IMR-90 (cell line): ENCODE measurements around the gene TTLL8. TPM values are rescaled to one million over a fixed set of nuclear protein-coding genes. Genes with fewer than 3 reads are reported as not detected.

Experiments
- ATAC-seq: fragments of 200-7000 bp; cut with Tn5 transposase; 2 replicates; pipeline ENCODE4 v1.9.1; 2020; ENCODE audit warnings: low read depth, mild to moderate bottlenecking, moderate library complexity
- BruUV-seq: library from RNA; stranded (reverse); fragments of 400-500 nt; replicated peaks from 2 replicates; lab custom pipeline; 2021; lab: Mats Ljungman, UMichigan
- CTCF ChIA-PET: fragments of 300-600 bp; formaldehyde crosslinking; extraction: SDS; loops from one replicate; lab custom pipeline; 2021; ENCODE audit warnings: antibody characterized with exemption; lab: Yijun Ruan, JAX
- POLR2A ChIA-PET: fragments of 300-600 bp; sonication (Branson Sonifier 250); formaldehyde crosslinking; loops from one replicate; lab custom pipeline; 2022; ENCODE audit warnings: antibody characterized with exemption; ENCODE audit not compliant: unreplicated experiment; lab: Charles Lee
- DNase-seq: peaks from one replicate; pipeline ENCODE4 v3.0.0; 2013
- H2AFZ ChIP-seq: replicated peaks from 2 replicates; pipeline ENCODE3; 2013; ENCODE audit warnings: low read length, mild to moderate bottlenecking; ENCODE audit not compliant: poor library complexity
- H2AK5ac ChIP-seq: 2 replicates; pipeline ENCODE4 v1.6.1; 2013; ENCODE audit warnings: low read depth, low read length, inconsistent platforms
- H2AK9ac ChIP-seq: replicated peaks from 2 replicates; pipeline ENCODE3; 2013; ENCODE audit warnings: mild to moderate bottlenecking, low read depth, low read length, moderate library complexity; ENCODE audit not compliant: poor library complexity
- H2BK120ac ChIP-seq: 2 replicates; pipeline ENCODE4 v1.6.1; 2013; ENCODE audit warnings: low read depth, low read length, inconsistent platforms
- H2BK15ac ChIP-seq: 3 replicates; pipeline ENCODE4 v1.6.1; 2013; ENCODE audit warnings: low read depth, low read length, inconsistent platforms
- H2BK20ac ChIP-seq: 2 replicates; pipeline ENCODE4 v1.6.1; 2013; ENCODE audit warnings: low read depth, mild to moderate bottlenecking, inconsistent platforms, low read length, moderate library complexity
- H2BK5ac ChIP-seq: 2 replicates; pipeline ENCODE4 v1.6.1; 2013; ENCODE audit warnings: mild to moderate bottlenecking, low read depth, low read length, inconsistent platforms; ENCODE audit not compliant: poor library complexity, severe bottlenecking
- H3K14ac ChIP-seq: replicated peaks from 2 replicates; pipeline ENCODE4 v1.6.1; 2013; ENCODE audit warnings: low read depth, low read length, inconsistent platforms
- H3K18ac ChIP-seq: 2 replicates; pipeline ENCODE4 v1.6.1; 2013; ENCODE audit warnings: low read depth, low read length, control low read depth
- H3K23ac ChIP-seq: 2 replicates; pipeline ENCODE4 v1.6.1; 2013; ENCODE audit warnings: low read depth, low read length, inconsistent platforms
- H3K27ac ChIP-seq: 2 replicates; pipeline ENCODE4 v1.5.1; 2013; ENCODE audit warnings: mild to moderate bottlenecking, control low read depth, low read length; ENCODE audit not compliant: insufficient read depth
- H3K27me3 ChIP-seq: 2 replicates; pipeline ENCODE4 v1.6.1; 2013; ENCODE audit warnings: low read length; ENCODE audit not compliant: control insufficient read depth, insufficient read depth
- H3K36me3 ChIP-seq: 2 replicates; pipeline ENCODE4 v1.6.1; 2013; ENCODE audit warnings: low read length, mixed read lengths; ENCODE audit not compliant: control insufficient read depth, insufficient read depth
- H3K4ac ChIP-seq: 2 replicates; pipeline ENCODE4 v1.6.1; 2013; ENCODE audit warnings: low read depth, low read length, inconsistent platforms
- H3K4me1 ChIP-seq: 2 replicates; pipeline ENCODE4 v1.6.1; 2013; ENCODE audit warnings: low read length, mixed read lengths; ENCODE audit not compliant: control insufficient read depth, insufficient read depth
- H3K4me2 ChIP-seq: 2 replicates; pipeline ENCODE4 v1.6.1; 2013; ENCODE audit warnings: low read depth, mild to moderate bottlenecking, control low read depth, low read length, moderate library complexity
- H3K4me3 ChIP-seq: 2 replicates; pipeline ENCODE4 v1.5.1; 2013; ENCODE audit warnings: low read depth, mild to moderate bottlenecking, control low read depth, low read length, moderate library complexity; ENCODE audit not compliant: insufficient read depth
- H3K56ac ChIP-seq: 2 replicates; pipeline ENCODE4 v1.6.1; 2013; ENCODE audit warnings: low read length, inconsistent platforms; ENCODE audit not compliant: insufficient read depth; ENCODE audit errors: extremely low read depth
- H3K79me1 ChIP-seq, 2 experiments: 2 replicates each; pipeline ENCODE4 v1.6.1; 2013; ENCODE audit warnings: low read length in 2 of 2, inconsistent platforms in 1 of 2, low read depth in 1 of 2
- H3K9ac ChIP-seq: 2 replicates; pipeline ENCODE4 v1.6.1; 2013; ENCODE audit warnings: low read depth, low read length, control low read depth
- H3K9me1 ChIP-seq: 2 replicates; pipeline ENCODE4 v1.6.1; 2013; ENCODE audit warnings: low read length, inconsistent platforms; ENCODE audit not compliant: insufficient read depth
- H3K9me3 ChIP-seq: 2 replicates; pipeline ENCODE4 v1.6.1; 2013; ENCODE audit warnings: low read length; ENCODE audit not compliant: control insufficient read depth, insufficient read depth
- H4K20me1 ChIP-seq: 2 replicates; pipeline ENCODE4 v1.6.1; 2013; ENCODE audit warnings: low read length, inconsistent platforms; ENCODE audit not compliant: insufficient read depth
- H4K5ac ChIP-seq: 2 replicates; pipeline ENCODE4 v1.6.1; 2013; ENCODE audit warnings: mild to moderate bottlenecking, low read depth, low read length, control low read depth
- H4K8ac ChIP-seq, 2 experiments: 2 replicates each; pipeline ENCODE4 v1.6.1; 2013; ENCODE audit warnings: low read depth in 2 of 2, low read length in 2 of 2, control low read depth in 1 of 2, inconsistent platforms in 1 of 2
- H4K91ac ChIP-seq: 2 replicates; pipeline ENCODE4 v1.6.1; 2013; ENCODE audit warnings: low read depth, low read length, inconsistent platforms; ENCODE audit not compliant: insufficient read depth
- BHLHE40 ChIP-seq: fragments of 150-350 bp; IDR thresholded peaks from 2 replicates; pipeline ENCODE4 v1.6.1; 2016; ENCODE audit warnings: mild to moderate bottlenecking, low read depth, low read length
- CEBPB ChIP-seq: IDR thresholded peaks from 2 replicates; pipeline ENCODE4 v1.6.1; 2012; ENCODE audit warnings: low read depth, low read length, improper control_type of control experiment
- CHD1 ChIP-seq: IDR thresholded peaks from 2 replicates; pipeline ENCODE4 v1.6.1; 2012; ENCODE audit warnings: low read depth, low read length, improper control_type of control experiment
- FOS ChIP-seq: fragments of 150-350 bp; IDR thresholded peaks from 2 replicates; pipeline ENCODE4 v1.6.1; 2016; ENCODE audit warnings: low read depth, low read length
- MAFK ChIP-seq: IDR thresholded peaks from 2 replicates; pipeline ENCODE4 v1.6.1; 2012; ENCODE audit warnings: low read depth, low read length, improper control_type of control experiment
- MAZ ChIP-seq: IDR thresholded peaks from 2 replicates; pipeline ENCODE4 v1.6.1; 2012; ENCODE audit warnings: low read depth, mild to moderate bottlenecking, low read length, improper control_type of control experiment, moderate library complexity, borderline replicate concordance
- MXI1 ChIP-seq: IDR thresholded peaks from 2 replicates; pipeline ENCODE4 v1.6.1; 2012; ENCODE audit warnings: low read depth, mild to moderate bottlenecking, low read length, moderate library complexity, borderline replicate concordance
- NFE2L2 ChIP-seq: fragments of 150-350 bp; IDR thresholded peaks from 2 replicates; pipeline ENCODE4 v1.6.1; 2016; ENCODE audit warnings: low read depth, mild to moderate bottlenecking, low read length
- POLR2A ChIP-seq: IDR thresholded peaks from 2 replicates; pipeline ENCODE4 v1.6.1; 2012; ENCODE audit warnings: mild to moderate bottlenecking, low read depth, low read length
- RCOR1 ChIP-seq: IDR thresholded peaks from 2 replicates; pipeline ENCODE4 v1.6.1; 2012; ENCODE audit warnings: mild to moderate bottlenecking, low read length, improper control_type of control experiment; ENCODE audit not compliant: insufficient replicate concordance
- RFX5 ChIP-seq: IDR thresholded peaks from 2 replicates; pipeline ENCODE4 v1.8.0; 2012; ENCODE audit warnings: low read depth, mild to moderate bottlenecking, low read length, moderate library complexity
- SMC3 ChIP-seq: fragments of 150-350 bp; IDR thresholded peaks from 2 replicates; pipeline ENCODE4 v1.6.1; 2016; ENCODE audit warnings: low read depth, mild to moderate bottlenecking, antibody characterized with exemption, low read length, moderate library complexity
- USF2 ChIP-seq: fragments of 150-350 bp; IDR thresholded peaks from 2 replicates; pipeline ENCODE4 v1.6.1; 2017; ENCODE audit warnings: mild to moderate bottlenecking, antibody characterized with exemption, low read length, low read depth
- WGBS, 2 experiments: methylation state at CpG; one replicate each; pipeline versions ENCODE4 v1.1.5 to v1.1.7; 2013; ENCODE audit warnings: missing lambda C conversion rate in 2 of 2; ENCODE audit not compliant: insufficient read length in 1 of 2; ENCODE audit errors: extremely low coverage in 2 of 2; 5-methylcytosine and 5-hydroxymethylcytosine counted together
- dilution Hi-C: fragments of 300-500 bp; cut with HindIII; formaldehyde crosslinking; loops from one replicate; pipeline ENCODE4 v1.14.3; 2018; ENCODE audit warnings: low sequenced_read_pairs; ENCODE audit not compliant: unreplicated experiment
- in situ Hi-C: fragments of 300-500 bp; cut with MboI; formaldehyde crosslinking; loops from 3 replicates; pipeline ENCODE4 v1.14.3; 2019; ENCODE audit warnings: low sequenced_read_pairs, inconsistent platforms, mixed read lengths
- intact Hi-C: fragments of 100-400 bp; cut with micrococcal nuclease; formaldehyde crosslinking; loops from 2 replicates; pipeline ENCODE4 v1.10.0; 2022
- polyA plus RNA-seq, 3 experiments: library from polyadenylated mRNA; depleted of rRNA; stranded (reverse); fragments of >200 nt; gene quantifications; 2 replicates each; pipeline ENCODE4 v1.2.3, GENCODE V29; 2012; ENCODE audit warnings: low replicate concordance in 1 of 3
- total RNA-seq: library from RNA; depleted of rRNA; stranded (reverse); fragments of >200 nt; gene quantifications from 2 replicates; pipeline ENCODE4 v1.2.3, GENCODE V29; 2012
- TF ChIP-seq, protein P1 (sequence below): conservative IDR thresholded peaks from 2 replicates; pipeline ENCODE4 v1.5.1; 2012; ENCODE audit warnings: mild to moderate bottlenecking, low read depth, low read length, improper control_type of control experiment

Gene TTLL8
- total and polyA plus RNA-seq, 2 of the 4 experiments (the other 2 are of a cell fraction), result not detected

- in situ Hi-C loops, result no loop called here
- H3K56ac ChIP-seq, result no peak overlapping the region
- H4K91ac ChIP-seq, result no peak overlapping the region
- no peak overlapping the region for H3K14ac ChIP-seq
- intact Hi-C loops, result no loop called here
- DNase-seq (no peak), ATAC-seq (no peak)
- no peaks in the 10 kb centered on the region for H3K4me1 ChIP-seq
- H3K79me1 ChIP-seq, result no peaks in the 10 kb centered on the region
- H4K8ac ChIP-seq, result no peak overlapping the region
- no peak overlapping the region for H2AK9ac ChIP-seq
- H2AFZ ChIP-seq, result no peak overlapping the region
- no TSS peak for BruUV-seq
- no peak overlapping the region for H3K18ac ChIP-seq
- no peak overlapping the region for H3K4me2 ChIP-seq
- no peak overlapping the region for H3K23ac ChIP-seq
- no peak overlapping the region for H3K27ac ChIP-seq
- TF ChIP-seq FOS, result no peak
- TF ChIP-seq, protein P1, sequence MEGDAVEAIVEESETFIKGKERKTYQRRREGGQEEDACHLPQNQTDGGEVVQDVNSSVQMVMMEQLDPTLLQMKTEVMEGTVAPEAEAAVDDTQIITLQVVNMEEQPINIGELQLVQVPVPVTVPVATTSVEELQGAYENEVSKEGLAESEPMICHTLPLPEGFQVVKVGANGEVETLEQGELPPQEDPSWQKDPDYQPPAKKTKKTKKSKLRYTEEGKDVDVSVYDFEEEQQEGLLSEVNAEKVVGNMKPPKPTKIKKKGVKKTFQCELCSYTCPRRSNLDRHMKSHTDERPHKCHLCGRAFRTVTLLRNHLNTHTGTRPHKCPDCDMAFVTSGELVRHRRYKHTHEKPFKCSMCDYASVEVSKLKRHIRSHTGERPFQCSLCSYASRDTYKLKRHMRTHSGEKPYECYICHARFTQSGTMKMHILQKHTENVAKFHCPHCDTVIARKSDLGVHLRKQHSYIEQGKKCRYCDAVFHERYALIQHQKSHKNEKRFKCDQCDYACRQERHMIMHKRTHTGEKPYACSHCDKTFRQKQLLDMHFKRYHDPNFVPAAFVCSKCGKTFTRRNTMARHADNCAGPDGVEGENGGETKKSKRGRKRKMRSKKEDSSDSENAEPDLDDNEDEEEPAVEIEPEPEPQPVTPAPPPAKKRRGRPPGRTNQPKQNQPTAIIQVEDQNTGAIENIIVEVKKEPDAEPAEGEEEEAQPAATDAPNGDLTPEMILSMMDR, result no peak
- TF ChIP-seq BHLHE40, result no peak
- no peak for TF ChIP-seq USF2
- TF ChIP-seq CEBPB, result no peak
- TF ChIP-seq MXI1, result no peak
- no peak for TF ChIP-seq MAFK
- no peak for TF ChIP-seq RFX5
- no peak for TF ChIP-seq MAZ
- no peak for TF ChIP-seq RCOR1
- TF ChIP-seq POLR2A, result no peak
- TF ChIP-seq SMC3, result no peak
- no peak for TF ChIP-seq NFE2L2
- no peak for TF ChIP-seq CHD1
- H2BK20ac ChIP-seq, result no peak overlapping the region
- H4K20me1 ChIP-seq, result no peaks in the 10 kb centered on the region
- H2BK120ac ChIP-seq, result no peak overlapping the region
- no peak overlapping the region for H2BK15ac ChIP-seq
- no peak overlapping the region for H3K9ac ChIP-seq
- no peak overlapping the region for H3K4ac ChIP-seq
- no peak overlapping the region for H2BK5ac ChIP-seq
- no peak overlapping the region for H2AK5ac ChIP-seq
- H3K9me3 ChIP-seq, result no peaks in the 10 kb centered on the region
- ChIA-PET POLR2A (no interaction called here), CTCF (interaction anchor here (0.7 kb wide), 1 partner anchor 36 kb away, joined by 3 read pairs; no protein-coding TSS in a partner anchor)
- WGBS, 2 experiments, result no CpG with 5 or more reads among the region's 8 CpGs
- no peaks in the 10 kb centered on the region for H3K36me3 ChIP-seq
- no peak overlapping the region for H3K4me3 ChIP-seq
- dilution Hi-C loops, result no loop called here
- no peaks in the 10 kb centered on the region for H3K9me1 ChIP-seq
- H3K27me3 ChIP-seq, result peaks cover 15% of the 10 kb centered on the region
- no peak overlapping the region for H4K5ac ChIP-seq
These were observed 9.1 kb upstream of the TTLL8 start for GRCh38 chr22:50067244-50067643.
